GM12864 (cell line): ENCODE data around the gene ENKUR.
"Not testable (repeated sequence)": the region's sequence is repeated elsewhere in the genome, so short reads cannot be mapped to it uniquely, and the experiment has no call there.

ENCODE experiments used
- DNase-seq: peaks from one replicate; pipeline ENCODE4 v3.0.0-alpha.2; 2011; ENCODE audit warnings: low read depth
- H3K4me3 ChIP-seq: 2 replicates; pipeline ENCODE4 v1.5.1; 2011; ENCODE audit warnings: mild to moderate bottlenecking, low read depth, low read length, control low read depth
- CTCF ChIP-seq: IDR thresholded peaks from 2 replicates; pipeline ENCODE4 v1.5.1; 2011; ENCODE audit warnings: low read depth, mild to moderate bottlenecking, moderate library complexity, low read length, control low read depth, inconsistent platforms; ENCODE audit errors: missing control alignments

ENKUR gene

GRCh38 chr10:25014579-25014978 lies 1.4 kb downstream of the ENKUR start:
- H3K4me3 ChIP-seq: no peak overlapping the region
- no peak for DNase-seq
- TF ChIP-seq CTCF: no peak

GRCh38 chr10:25011591-25011990 lies 4.4 kb downstream of the ENKUR start:
- not testable (repeated sequence) for H3K4me3 ChIP-seq, DNase-seq

- no peak for DNase-seq
- no peak for TF ChIP-seq CTCF
- no peak overlapping the region for H3K4me3 ChIP-seq
Observed at GRCh38 chr10:24998044-24998443, 17.9 kb downstream of the ENKUR start.

- no peak overlapping the region for H3K4me3 ChIP-seq
- no peak for DNase-seq
- no peak for TF ChIP-seq CTCF
Observed at GRCh38 chr10:24995072-24995471, 20.9 kb downstream of the ENKUR start.

- no peak for TF ChIP-seq CTCF
- DNase-seq: no peak
- H3K4me3 ChIP-seq: no peak overlapping the region
Observed at GRCh38 chr10:24993237-24993958, 22.6 kb downstream of the ENKUR start.

GRCh38 chr10:24992512-24993133 lies 23.3 kb downstream of the ENKUR start:
- TF ChIP-seq CTCF: no peak

GRCh38 chr10:24991298-24991697 lies 24.7 kb downstream of the ENKUR start:
- no peak for TF ChIP-seq CTCF
- H3K4me3 ChIP-seq: no peak overlapping the region
- no peak for DNase-seq

More at GRCh38 chr10:24992512-24993133, 23.3 kb downstream of the ENKUR start:
- no peak for DNase-seq
- no peak overlapping the region for H3K4me3 ChIP-seq
